AG04450 (cell line): ENCODE data around the gene KDM1B. TPM values are rescaled to one million over a fixed set of nuclear protein-coding genes. Genes with fewer than 3 reads are reported as not detected.
"Not testable (repeated sequence)": the region's sequence is repeated elsewhere in the genome, so short reads cannot be mapped to it uniquely, and the experiment has no call there.

Experiments
- CTCF ChIA-PET: fragments of 300-600, 350-600 bp; formaldehyde crosslinking; extraction: SDS; loops from one replicate; lab custom pipeline; 2022; ENCODE audit warnings: antibody characterized with exemption, inconsistent platforms; lab: Charles Lee
- POLR2A ChIA-PET: fragments of 350-600 bp; formaldehyde crosslinking; extraction: SDS; loops from one replicate; lab custom pipeline; 2021; ENCODE audit warnings: antibody characterized with exemption, inconsistent platforms; lab: Yijun Ruan, JAX
- DNase-seq: peaks from one replicate; pipeline ENCODE4 v3.0.0-alpha.2; 2011; ENCODE audit warnings: low read depth, low spot score
- H3K27ac ChIP-seq: one replicate; pipeline ENCODE4 v1.5.1; 2012; ENCODE audit warnings: low read depth, low read length, control low read depth
- H3K27me3 ChIP-seq: one replicate; pipeline ENCODE4 v1.6.0; 2012; ENCODE audit warnings: low read length; ENCODE audit not compliant: control insufficient read depth, insufficient read depth
- H3K4me3 ChIP-seq: 2 replicates; pipeline ENCODE4 v1.5.1; 2011; ENCODE audit warnings: mild to moderate bottlenecking, low read depth, low read length, control low read depth
- H3K9me3 ChIP-seq: 2 replicates; pipeline ENCODE4 v1.5.1; 2012; ENCODE audit warnings: low read length; ENCODE audit not compliant: control insufficient read depth, insufficient read depth
- polyA plus RNA-seq: library from polyadenylated mRNA; depleted of rRNA; stranded (reverse); fragments of >200 nt; gene quantifications from 2 replicates; pipeline ENCODE4 v1.2.3, GENCODE V29; 2011
- TF ChIP-seq, protein P1 (sequence below): IDR thresholded peaks from 2 replicates; pipeline ENCODE4 v1.5.1; 2011; ENCODE audit warnings: low read depth, low read length, control low read depth, inconsistent platforms

The KDM1B gene
- polyA plus RNA-seq, 1 experiment, result 20.1 TPM

DNA sequence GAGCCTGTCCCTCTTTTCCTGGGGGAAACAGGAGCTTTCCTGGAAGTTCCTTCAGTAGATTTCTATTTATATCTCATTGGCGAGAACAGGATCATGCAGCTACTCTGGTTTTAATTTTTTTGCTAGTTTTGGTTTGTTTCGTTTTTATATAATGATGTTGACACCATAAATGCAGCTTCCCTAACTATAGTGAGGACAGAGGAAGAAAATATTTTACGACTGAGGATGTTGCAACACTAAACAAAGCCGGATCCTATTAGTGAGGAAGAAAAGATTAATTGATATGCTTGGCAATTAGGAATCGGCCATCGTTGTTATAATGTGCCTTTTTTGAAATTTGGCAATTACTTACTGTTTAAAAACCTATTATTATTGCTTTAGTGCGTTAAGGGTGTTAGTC is 16.6 kb downstream of the KDM1B start:
- Histone ChIP-seq H3K4me3 (no peak overlapping the region), H3K9me3 (no peaks in the 10 kb centered on the region), H3K27me3 (no peaks in the 10 kb centered on the region), H3K27ac (no peak overlapping the region)
- ChIA-PET CTCF (no interaction called here), POLR2A (no interaction called here)
- TF ChIP-seq, protein P1, sequence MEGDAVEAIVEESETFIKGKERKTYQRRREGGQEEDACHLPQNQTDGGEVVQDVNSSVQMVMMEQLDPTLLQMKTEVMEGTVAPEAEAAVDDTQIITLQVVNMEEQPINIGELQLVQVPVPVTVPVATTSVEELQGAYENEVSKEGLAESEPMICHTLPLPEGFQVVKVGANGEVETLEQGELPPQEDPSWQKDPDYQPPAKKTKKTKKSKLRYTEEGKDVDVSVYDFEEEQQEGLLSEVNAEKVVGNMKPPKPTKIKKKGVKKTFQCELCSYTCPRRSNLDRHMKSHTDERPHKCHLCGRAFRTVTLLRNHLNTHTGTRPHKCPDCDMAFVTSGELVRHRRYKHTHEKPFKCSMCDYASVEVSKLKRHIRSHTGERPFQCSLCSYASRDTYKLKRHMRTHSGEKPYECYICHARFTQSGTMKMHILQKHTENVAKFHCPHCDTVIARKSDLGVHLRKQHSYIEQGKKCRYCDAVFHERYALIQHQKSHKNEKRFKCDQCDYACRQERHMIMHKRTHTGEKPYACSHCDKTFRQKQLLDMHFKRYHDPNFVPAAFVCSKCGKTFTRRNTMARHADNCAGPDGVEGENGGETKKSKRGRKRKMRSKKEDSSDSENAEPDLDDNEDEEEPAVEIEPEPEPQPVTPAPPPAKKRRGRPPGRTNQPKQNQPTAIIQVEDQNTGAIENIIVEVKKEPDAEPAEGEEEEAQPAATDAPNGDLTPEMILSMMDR, result no peak
- DNase-seq, result no peak

- H3K4me3 ChIP-seq, H3K9me3 ChIP-seq, POLR2A ChIA-PET, CTCF ChIA-PET, H3K27ac ChIP-seq, DNase-seq, H3K27me3 ChIP-seq: not testable (repeated sequence)
Measured at GRCh38 chr6:18176198-18176597, 21.0 kb downstream of the KDM1B start.

DNA sequence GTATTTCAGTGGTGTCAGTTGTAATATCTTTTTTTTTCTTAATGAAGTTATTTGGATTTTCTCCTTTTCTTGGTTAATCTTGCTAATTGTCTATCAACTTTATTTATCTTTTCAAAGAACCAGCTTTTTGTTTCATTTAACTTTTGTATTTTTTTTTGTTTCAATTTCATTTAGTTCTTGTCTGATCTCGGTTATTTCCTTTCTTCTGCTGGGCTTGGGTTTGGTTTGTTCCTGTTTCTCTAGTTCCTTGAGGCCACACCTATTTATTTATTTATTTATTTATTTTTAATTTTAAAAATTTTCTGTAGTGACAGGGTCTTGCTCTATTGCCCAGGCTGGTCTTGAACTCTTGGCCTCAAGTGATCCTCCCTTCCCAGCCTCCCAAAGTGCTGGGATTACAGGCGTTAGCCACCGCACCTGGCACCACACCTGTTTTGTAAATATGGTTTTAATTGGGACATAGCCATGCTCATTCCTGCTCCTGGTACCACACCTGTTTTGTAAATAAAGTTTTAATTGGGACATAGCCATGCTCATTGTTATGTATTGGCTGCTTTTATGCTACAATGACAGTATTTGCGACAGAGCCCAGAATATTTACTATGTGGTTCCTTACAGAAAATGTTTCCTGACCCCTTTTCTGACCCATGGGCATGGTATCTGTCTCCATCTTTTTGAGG is 22.2 kb downstream of the KDM1B start:
- POLR2A ChIA-PET, result no interaction called here
- TF ChIP-seq, protein P1, result no peak
- CTCF ChIA-PET, result no interaction called here
- no peaks in the 10 kb centered on the region for H3K27me3 ChIP-seq
- H3K9me3 ChIP-seq, result no peaks in the 10 kb centered on the region
- H3K27ac ChIP-seq, result no peak overlapping the region
- no peak overlapping the region for H3K4me3 ChIP-seq
- no peak for DNase-seq

GRCh38 chr6:18178960-18179615 is 23.9 kb downstream of the KDM1B start:
- no peak overlapping the region for H3K27ac ChIP-seq
- no peaks in the 10 kb centered on the region for H3K27me3 ChIP-seq
- DNase-seq, result no peak
- TF ChIP-seq, protein P1, result no peak
- POLR2A ChIA-PET, result interaction anchor here (0.6 kb wide), 1 partner anchor 287 kb away, joined by 5 read pairs; no protein-coding TSS in a partner anchor
- CTCF ChIA-PET, result no interaction called here
- H3K4me3 ChIP-seq, result no peak overlapping the region
- no peaks in the 10 kb centered on the region for H3K9me3 ChIP-seq

DNA sequence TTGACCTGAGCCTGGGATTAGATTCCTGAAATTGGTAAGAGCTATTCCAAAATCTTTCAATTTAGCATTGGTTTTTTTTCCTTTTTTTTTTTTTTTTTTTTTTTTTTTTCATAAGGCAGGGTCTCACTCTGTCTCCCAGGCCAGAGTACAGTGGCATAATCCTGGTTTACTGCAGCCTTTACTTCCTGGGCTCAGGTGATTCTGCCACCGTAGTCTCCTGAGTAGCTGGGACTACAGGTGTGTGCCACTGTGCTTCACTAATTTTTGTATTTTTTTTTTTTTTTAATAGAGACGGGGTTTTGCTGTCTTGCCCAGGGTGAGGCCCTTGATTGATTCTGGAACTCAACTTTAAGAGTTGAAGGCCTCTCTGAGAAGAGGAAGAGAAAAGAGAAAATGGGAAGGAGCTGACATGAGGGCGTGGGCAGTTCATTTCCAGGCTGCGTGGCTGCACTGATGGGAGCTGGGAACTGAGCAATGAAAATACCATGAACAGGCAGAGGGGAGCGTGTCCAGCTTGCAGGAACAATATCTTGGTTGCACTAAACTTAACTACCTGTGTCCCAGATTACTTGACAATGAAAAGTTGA is 24.6 kb downstream of the KDM1B start:
- TF ChIP-seq, protein P1, result no peak
- POLR2A ChIA-PET, result interaction anchor here (0.6 kb wide), 1 partner anchor 288 kb away, joined by 5 read pairs; no protein-coding TSS in a partner anchor

More for the DNA sequence above, 24.6 kb downstream of the KDM1B start:
- Histone ChIP-seq H3K4me3 (no peak overlapping the region), H3K9me3 (no peaks in the 10 kb centered on the region), H3K27me3 (no peaks in the 10 kb centered on the region), H3K27ac (no peak overlapping the region)
- CTCF ChIA-PET, result no interaction called here
- no peak for DNase-seq
